ENCODE results near the gene MRPS23.

MRPS23 gene

GRCh38 chr17:57849874-57850754 is at the start of gene MRPS23:
Gene MRPS23, minus strand, starts transcription at chr17:57850044. Its CDS starts 34 bp downstream, at chr17:57850010.
- DNase-seq: peak; percentile 98

GRCh38 chr17:57899391-57899790 is 49.5 kb upstream of the MRPS23 start:
- DNase-seq: peak; percentile 42

DNA sequence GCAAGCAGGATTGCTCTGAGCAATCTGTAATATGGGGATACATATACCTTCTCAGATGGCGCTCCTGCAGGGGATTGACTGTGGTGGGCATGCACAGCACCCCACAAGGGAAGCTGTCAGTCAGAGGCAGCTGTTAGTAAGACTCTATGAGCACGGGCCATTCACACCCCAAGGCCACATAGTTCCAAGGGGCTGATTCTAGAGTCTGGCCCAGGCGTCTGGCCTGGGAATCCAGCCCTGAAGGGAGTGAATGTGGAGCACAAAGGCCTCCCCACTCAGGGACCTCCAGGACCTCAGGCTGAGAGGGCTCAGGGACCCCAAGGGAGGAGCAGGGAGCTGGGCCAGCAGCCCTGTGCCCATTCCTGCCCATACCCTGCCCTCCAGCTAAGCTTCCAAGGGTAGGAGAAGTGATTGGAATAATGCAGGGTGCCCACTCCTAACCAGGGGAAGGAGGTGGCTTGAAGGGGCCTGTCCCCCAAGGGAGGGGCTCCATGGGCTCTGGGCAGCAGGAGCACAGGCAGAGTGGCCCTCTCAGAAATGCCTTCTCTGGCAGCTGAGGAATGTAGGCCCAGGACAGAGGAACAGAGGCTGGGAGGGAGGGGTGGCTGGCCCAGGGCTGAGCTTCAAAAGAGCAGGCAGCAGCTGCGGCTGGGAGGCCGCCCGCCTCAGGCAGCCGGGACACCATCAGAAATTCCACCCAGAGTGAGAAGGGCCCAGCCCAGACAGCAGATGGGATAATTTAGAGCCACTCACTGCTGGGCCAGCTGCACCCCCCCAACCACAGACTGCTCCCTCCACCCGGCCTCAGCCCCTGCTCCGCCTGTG is 48.9 kb upstream of the MRPS23 start:
- peak; percentile 82 for DNase-seq

DNA sequence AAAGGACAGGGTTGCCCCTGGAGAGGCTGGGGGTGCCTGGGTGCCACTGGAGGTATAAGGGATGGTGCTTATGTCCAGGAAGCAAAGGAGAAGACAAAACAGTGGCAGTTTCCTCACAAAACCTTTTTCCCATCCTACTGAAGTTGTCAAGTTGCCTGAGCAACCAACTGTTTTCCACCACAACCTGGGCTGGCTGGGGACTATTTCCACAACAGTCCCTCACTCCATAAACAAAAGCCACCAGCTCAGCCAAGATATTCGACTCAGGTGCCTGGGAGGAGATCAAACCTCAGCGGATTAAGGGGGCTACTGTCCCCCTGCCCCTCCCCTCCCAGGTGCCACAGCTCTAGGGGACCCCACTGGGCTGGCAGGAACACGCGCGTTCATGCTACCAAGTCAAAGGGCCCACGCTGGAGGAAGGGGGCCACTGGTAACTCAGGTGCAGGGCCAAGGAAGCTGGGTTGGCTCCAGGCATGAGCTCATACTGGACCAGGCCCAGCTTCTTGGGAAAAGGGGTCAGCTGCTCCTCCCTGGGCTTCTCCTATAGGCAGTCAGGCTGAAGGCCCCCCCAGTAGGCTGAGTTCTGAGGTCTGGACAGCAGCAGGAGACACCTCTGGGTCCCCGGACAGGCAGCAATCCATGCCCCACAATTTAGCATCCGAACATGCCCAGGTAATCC is 45.7 kb upstream of the MRPS23 start:
- DNase-seq: no peak

DNA sequence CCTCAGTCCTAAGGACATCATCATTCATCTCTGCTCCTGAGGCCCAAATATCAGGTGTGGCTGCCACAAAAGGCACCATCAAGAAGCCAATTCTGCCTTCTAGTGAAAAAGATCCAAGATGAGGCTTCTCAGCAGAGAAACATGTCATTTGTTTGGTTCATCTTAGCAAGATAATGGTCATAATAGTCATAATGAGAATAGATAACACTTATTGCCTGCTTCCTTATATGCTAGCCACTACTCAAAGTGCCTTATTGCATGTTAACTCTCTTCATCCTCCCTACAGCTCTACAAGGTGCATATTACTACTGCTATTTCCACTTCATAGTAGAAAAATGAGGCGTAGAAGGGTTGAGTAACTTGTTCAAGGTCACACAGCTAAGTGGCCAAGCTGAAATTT is 45.0 kb upstream of the MRPS23 start:
- DNase-seq: no peak

DNA sequence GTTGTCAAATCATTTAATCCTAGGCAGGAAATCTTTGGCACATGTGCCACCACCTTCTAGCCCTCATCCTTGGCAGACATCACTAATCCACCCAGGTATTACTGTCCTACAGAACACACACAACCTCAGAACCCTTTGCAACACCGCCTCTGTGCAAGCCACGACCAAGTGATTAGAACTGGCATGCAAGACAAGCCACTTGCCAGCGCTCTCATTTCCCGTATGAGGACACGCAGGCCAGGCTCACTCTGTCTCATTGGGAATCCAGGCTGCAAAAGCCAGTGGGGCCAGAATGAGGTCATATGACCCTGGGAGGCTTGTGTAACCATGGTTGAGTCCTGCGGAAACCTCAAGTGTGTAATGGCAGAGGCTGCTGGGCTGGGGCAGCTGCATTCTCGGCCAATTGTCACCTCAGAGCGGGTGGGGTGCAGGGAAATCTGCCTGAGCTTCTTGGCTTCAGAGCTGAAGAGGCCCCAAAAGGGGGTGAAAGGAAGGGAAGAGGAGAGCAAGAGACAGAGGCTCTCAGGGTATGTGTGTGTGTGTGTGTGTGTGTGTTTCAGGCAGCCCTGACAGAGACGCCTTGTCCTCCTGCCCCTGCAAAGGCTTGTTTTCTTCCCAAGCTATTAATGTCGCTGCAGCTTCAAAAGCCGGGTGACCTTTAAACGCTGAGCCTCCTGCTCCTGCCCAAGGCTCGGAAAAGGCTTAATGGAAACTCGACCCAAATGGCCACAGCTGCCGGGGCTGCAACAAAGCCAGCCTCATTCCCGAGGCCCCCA is 43.2 kb upstream of the MRPS23 start:
- no peak for DNase-seq

DNA sequence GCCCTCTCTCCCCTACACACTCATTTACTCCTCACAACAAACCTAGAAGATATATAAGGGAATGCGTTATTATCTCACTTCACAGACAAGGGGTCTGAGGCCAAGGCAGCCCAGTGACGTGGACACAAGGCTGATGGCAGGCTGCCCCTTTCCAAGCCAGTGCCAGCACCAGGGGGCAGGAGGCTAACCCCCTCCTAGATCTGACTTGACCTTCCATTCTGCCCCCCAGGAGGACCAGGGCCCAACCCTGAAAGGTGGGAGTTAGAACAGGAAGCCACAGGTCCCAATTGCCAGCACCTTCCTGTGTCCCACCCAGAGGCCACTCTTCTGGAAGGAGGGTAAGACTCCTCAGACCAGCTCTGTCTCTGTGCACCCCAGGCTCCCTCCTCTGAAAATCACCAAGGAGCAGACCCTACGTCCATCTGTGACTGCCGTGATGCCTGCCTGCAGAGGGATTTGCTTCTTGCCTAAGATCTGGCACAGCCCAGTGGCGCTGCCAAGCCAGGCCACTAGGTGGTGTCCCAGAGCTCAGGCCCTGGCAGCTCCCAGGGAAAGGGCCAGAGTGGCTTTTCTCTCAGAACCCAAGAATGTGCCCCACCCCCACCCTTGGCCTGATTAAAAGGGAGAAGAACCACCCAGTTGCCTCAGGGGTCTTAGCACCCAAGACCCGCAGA is 42.4 kb upstream of the MRPS23 start:
- DNase-seq: peak; percentile 21

- DNase-seq: no peak
These were observed 41.0 kb upstream of the MRPS23 start for GRCh38 chr17:57890857-57891232.

DNA sequence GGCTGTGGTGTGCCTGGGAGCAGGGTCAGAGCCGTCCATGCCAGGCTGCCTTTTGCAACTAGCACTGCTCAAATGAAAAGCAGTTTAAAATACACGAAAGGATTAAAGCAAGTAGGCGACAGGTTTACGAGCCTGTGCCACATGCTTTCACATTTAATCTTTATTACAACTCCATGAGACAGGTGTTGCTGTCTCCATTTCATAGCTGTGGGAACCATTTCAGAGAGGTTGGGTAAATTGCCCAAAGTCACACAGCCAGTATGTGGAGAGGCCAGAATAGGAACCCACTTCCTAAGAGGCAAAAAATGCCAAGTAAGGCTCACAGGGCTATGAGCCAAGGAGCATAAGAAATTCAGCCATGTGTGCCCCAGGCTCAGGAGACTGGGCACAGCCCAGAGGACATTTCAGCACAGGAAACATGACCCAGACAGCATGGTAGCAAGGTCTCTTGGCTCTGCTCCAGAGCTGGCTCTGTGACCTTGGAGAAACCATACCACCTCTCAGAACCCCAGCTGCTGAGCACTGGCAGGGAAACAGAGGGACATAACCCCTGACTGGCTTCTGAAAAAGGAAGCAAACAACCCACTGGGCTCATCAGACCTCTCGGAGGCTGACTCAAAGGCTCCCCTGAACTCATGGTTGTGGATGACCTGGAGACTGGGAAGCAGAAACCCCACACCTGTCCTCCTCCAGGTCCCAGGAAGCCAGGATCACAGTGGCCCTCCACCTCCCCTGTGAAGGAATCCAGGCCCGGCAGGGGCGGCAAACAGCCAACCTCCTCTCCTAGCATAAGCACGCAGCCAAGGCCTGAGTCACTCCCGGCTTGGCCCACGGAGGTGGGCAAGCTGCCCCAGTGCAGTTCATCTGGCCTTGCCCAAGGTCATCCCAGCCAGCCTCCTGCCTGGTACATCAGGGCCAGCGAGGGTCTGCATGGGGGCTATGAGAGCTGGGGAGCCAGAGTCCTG is 40.3 kb upstream of the MRPS23 start:
- no peak for DNase-seq

DNA sequence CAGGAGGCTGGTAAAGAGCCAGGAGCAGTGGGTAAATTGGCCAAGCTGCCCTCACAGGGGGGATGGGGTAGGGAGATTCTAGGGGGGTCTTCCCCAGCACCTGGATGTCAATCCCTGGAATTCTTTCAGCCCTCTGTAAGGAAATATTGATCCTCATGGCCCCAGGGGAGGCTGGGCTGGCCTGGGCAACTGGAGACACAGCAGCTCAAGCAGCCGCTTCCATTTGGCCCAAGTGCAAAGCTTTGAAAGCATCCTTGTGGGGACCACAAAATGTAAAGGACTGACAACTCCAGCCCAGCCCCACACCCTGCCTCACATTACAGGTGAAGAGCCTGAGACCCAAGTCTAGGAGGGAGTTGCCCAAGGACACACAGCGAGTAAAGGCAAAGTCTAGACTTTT is 39.4 kb upstream of the MRPS23 start:
- DNase-seq: no peak

DNA sequence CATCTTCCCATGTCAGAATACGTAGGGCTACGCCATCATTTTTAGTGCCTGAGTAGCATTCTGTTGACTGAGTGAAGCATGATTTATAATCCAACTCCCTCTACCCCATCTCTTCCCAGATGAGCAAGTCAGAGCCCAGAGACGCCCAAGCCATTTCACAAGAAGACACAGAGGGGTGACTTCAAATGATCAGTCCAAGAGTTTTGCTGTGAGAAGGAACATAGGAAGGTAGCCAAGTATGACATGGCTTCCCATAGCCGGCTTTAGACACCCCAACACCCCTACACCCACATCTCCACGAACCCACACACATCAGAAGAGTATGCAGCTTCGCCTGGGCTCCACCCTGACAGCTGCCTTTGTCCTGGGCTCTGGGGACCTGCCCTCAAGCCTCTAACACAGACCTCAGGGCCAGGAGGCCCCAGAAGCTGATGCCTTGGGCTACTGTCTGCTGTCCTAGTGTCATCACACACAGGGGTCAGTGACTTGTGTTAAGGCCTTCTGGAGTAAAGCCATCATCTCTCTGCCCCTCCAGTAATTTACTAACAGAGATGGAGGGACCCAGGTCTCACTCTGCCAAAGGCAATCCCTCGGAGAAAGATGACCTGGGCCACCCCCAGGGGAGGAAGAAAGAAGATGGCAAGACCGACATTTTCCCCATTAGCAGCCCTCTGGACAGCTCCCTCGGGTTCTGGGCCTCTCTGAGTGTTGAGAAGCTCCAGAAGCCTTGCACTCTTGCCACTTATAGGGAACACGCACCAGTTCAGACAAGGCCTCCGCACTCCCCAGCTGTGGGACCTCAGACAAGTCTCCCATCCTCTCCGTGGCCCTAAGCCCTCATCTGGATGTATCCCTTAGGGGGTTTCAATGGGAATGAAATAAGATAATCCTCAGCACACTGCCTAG is 38.7 kb upstream of the MRPS23 start:
- no peak for DNase-seq

- no peak for DNase-seq
These were observed 37.3 kb upstream of the MRPS23 start for GRCh38 chr17:57887161-57887560.

- DNase-seq: no peak
These were observed 36.2 kb upstream of the MRPS23 start for GRCh38 chr17:57886020-57886419.

GRCh38 chr17:57885148-57885915 is 35.5 kb upstream of the MRPS23 start:
- DNase-seq: no peak

DNA sequence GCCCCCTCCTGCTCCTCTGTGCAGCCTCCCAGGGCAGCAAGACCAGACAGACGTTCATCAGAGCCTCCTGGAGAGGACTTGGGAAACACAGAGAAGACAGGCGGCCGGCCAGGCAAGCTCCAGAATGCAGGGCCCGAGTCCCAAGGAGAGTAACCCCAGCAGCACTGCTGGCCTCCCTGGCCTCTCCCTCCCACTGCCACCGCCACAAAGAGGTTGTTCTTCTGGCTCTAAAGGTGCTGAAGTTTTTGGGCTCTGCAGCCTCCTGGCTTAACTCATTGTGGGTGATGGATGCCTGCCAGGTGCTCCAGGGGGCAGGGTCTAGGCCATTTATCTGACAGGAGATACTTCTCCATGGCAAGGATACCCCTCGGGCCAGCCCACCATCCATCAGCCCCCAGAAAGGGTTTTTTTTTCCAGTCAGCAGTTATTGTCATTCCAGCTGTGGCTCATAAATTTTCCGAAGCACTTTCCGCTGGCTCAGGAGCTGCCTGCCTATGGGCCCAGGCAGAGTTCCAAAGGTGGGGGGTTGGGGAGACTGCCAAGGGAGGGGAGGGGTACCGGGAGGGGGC is 32.0 kb upstream of the MRPS23 start:
- DNase-seq: no peak

- DNase-seq: no peak
These were observed 31.3 kb upstream of the MRPS23 start for GRCh38 chr17:57881143-57881542.

- DNase-seq: no peak
These were observed 30.2 kb upstream of the MRPS23 start for GRCh38 chr17:57880086-57880456.

DNA sequence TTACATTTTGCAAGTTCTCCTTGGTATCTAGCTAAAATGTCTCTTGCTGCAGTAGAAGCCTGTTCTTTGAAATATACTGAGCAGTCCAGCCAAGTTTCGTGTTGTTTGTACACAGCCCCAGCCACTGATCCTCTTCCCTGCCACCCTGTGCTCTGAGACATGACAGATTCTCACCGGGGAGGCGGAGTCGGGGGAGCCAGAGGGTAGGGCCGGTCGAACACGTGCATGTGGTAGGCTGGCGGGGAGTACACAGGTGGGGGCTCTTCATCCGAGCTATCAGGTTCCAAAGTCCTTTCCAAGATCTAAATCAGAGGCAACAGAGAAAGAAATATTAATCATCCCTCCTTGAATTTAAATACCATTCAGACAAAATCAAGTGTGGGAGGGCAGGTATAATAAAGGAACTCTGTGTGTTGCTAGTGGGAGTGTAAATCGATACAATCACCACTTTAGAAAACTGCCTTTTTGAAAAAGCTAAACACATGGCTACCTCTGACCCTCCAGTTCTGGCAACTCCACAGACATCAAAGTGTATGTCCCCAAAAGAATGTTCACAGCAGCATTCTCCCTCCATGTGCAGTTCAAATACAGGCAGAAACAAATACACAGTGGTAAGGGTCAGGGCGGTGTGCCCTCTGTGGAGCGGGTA is 29.7 kb upstream of the MRPS23 start:
- DNase-seq: no peak
